HepG2 (cell line): ENCODE measurements around the gene U2AF2. TPM values are rescaled to one million over a fixed set of nuclear protein-coding genes. Genes with fewer than 3 reads are reported as not detected.
A peak's percentile ranks its signal among the peaks of the same experiment; 100 is the strongest.

ENCODE experiments used
- CREB1 ChIP-seq, 2 experiments: fragments of 450-650 bp in 1 of 2; IDR thresholded peaks; 2 replicates each; pipeline ENCODE4 v1.6.1; 2016 to 2017; ENCODE audit warnings: control low read depth in 1 of 2, mild to moderate bottlenecking in 1 of 2, missing compliant biosample characterization in 1 of 2, missing genetic modification characterization in 1 of 2
- FOXK1 ChIP-seq: sonication (generic); formaldehyde crosslinking; IDR thresholded peaks from 2 replicates; pipeline ENCODE4 v1.4.0; 2020; ENCODE audit warnings: low read depth, missing genetic modification reagents, borderline replicate concordance
- KLF16 ChIP-seq, 2 experiments: sonication (generic) in 1 of 2; formaldehyde crosslinking in 1 of 2; IDR thresholded peaks; 2 replicates each; pipeline versions ENCODE4 v1.6.1 to v1.8.0; 2016 to 2023; ENCODE audit warnings: missing genetic modification reagents in 2 of 2, missing compliant biosample characterization in 1 of 2
- RBM39 ChIP-seq: fragments of 200-400 bp; formaldehyde crosslinking; IDR thresholded peaks from one replicate; pipeline ENCODE4 v1.6.1; 2018; ENCODE audit warnings: antibody characterized with exemption, mild to moderate bottlenecking, low read depth, low read length; ENCODE audit not compliant: poor library complexity, severe bottlenecking
- REL ChIP-seq: sonication (generic); formaldehyde crosslinking; conservative IDR thresholded peaks from 2 replicates; pipeline ENCODE4 v1.8.0; 2022; ENCODE audit warnings: mild to moderate bottlenecking, missing genetic modification reagents, moderate library complexity
- ZNF549 ChIP-seq: sonication (generic); formaldehyde crosslinking; IDR thresholded peaks from 2 replicates; pipeline ENCODE4 v1.5.0; 2020; ENCODE audit warnings: missing genetic modification reagents
- polyA plus RNA-seq, 8 experiments: library from polyadenylated mRNA; depleted of rRNA in 3 of 8; stranded (reverse) in 7 of 8; unstranded in 1 of 8; fragments of >200 nt; fragmentation: Illumina TruSeq in 4 of 8; extraction: Trizol in 4 of 8; gene quantifications; 2 replicates each; pipeline versions ENCODE4 v1.2.1 to v1.2.3, GENCODE V29; 2011 to 2016; ENCODE audit warnings: low read depth in 4 of 8, missing spikeins in 1 of 8, mixed read lengths in 1 of 8; ENCODE audit not compliant: insufficient read depth in 1 of 8
- total RNA-seq, 5 experiments: library from RNA; depleted of rRNA; stranded (reverse); fragments of >200 nt; fragmentation: Illumina TruSeq; extraction: Trizol; gene quantifications; 2 replicates each; pipeline ENCODE4 v1.2.3, GENCODE V29; 2016; ENCODE audit warnings: low read depth in 1 of 5
- TF ChIP-seq, protein P1 (sequence below): sonication (generic); formaldehyde crosslinking; IDR thresholded peaks from one replicate; pipeline ENCODE4 v1.5.1; 2020; ENCODE audit warnings: mild to moderate bottlenecking, missing genetic modification reagents; ENCODE audit errors: not compliant biosample characterization
- TF ChIP-seq, protein P2 (sequence below): IDR thresholded peaks from 2 replicates; pipeline ENCODE4 v1.6.1; 2016; ENCODE audit warnings: low read depth
- TF ChIP-seq, protein P3 (sequence below): sonication (generic); formaldehyde crosslinking; IDR thresholded peaks from 2 replicates; pipeline ENCODE4 v1.4.0; 2020; ENCODE audit warnings: missing genetic modification reagents, borderline replicate concordance
- TF ChIP-seq, protein P4 (sequence below): IDR thresholded peaks from 2 replicates; pipeline ENCODE4 v1.6.1; 2016; ENCODE audit warnings: missing compliant biosample characterization, missing genetic modification reagents, borderline replicate concordance
- TF ChIP-seq, protein P5 (sequence below): sonication (generic); formaldehyde crosslinking; conservative IDR thresholded peaks from 2 replicates; pipeline ENCODE4 v1.8.0; 2022; ENCODE audit warnings: mild to moderate bottlenecking, moderate library complexity, missing genetic modification reagents

U2AF2 gene
- total and polyA plus RNA-seq, 2 of the 13 experiments (the other 11 are each of a cell fraction or from before 2014, with no cell fraction given): 84.3 to 124 TPM

DNA sequence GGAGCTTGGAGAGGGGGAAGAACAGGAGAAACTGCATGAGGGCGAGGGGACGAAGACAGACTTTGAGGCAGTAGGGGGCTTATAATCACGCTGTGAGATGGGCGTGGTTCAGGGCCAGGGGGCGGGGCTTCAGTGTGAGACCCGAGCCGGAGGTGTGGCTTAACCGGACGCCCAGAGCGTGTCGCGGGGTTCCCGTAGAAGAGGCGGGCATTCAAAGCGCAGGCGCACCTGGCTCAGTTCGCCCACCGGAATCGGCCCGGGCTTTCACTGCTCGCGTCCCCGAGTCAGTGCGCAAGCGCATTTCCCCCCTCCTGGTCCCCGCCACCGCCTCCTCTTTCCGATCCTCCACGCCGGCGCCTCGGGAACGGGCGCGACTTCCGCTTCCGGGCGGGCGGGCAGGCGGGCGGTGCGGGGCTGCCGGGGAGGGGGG lies 49.6 kb upstream of the U2AF2 start (continued):
- TF ChIP-seq, protein P1, sequence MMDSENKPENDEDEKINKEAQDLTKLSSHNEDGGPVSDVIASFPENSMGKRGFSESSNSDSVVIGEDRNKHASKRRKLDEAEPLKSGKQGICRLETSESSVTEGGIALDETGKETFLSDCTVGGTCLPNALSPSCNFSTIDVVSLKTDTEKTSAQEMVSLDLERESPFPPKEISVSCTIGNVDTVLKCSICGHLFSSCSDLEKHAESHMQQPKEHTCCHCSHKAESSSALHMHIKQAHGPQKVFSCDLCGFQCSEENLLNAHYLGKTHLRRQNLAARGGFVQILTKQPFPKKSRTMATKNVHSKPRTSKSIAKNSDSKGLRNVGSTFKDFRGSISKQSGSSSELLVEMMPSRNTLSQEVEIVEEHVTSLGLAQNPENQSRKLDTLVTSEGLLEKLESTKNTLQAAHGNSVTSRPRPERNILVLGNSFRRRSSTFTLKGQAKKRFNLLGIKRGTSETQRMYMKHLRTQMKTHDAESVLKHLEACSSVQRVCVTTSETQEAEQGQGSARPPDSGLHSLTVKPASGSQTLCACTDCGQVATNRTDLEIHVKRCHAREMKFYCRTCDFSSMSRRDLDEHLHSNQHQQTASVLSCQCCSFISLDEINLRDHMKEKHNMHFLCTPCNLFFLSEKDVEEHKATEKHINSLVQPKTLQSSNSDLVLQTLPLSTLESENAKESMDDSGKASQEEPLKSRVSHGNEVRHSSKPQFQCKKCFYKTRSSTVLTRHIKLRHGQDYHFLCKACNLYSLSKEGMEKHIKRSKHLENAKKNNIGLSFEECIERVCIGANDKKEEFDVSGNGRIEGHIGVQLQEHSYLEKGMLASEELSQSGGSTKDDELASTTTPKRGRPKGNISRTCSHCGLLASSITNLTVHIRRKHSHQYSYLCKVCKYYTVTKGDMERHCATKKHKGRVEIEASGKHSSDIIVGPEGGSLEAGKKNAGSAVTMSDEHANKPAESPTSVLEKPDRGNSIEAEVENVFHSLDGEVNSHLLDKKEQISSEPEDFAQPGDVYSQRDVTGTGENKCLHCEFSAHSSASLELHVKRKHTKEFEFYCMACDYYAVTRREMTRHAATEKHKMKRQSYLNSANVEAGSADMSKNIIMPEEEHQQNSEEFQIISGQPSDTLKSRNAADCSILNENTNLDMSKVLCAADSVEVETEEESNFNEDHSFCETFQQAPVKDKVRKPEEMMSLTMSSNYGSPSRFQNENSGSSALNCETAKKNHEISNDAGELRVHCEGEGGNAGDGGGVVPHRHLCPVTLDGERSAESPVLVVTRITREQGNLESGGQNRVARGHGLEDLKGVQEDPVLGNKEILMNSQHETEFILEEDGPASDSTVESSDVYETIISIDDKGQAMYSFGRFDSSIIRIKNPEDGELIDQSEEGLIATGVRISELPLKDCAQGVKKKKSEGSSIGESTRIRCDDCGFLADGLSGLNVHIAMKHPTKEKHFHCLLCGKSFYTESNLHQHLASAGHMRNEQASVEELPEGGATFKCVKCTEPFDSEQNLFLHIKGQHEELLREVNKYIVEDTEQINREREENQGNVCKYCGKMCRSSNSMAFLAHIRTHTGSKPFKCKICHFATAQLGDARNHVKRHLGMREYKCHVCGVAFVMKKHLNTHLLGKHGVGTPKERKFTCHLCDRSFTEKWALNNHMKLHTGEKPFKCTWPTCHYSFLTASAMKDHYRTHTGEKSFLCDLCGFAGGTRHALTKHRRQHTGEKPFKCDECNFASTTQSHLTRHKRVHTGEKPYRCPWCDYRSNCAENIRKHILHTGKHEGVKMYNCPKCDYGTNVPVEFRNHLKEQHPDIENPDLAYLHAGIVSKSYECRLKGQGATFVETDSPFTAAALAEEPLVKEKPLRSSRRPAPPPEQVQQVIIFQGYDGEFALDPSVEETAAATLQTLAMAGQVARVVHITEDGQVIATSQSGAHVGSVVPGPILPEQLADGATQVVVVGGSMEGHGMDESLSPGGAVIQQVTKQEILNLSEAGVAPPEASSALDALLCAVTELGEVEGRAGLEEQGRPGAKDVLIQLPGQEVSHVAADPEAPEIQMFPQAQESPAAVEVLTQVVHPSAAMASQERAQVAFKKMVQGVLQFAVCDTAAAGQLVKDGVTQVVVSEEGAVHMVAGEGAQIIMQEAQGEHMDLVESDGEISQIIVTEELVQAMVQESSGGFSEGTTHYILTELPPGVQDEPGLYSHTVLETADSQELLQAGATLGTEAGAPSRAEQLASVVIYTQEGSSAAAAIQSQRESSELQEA (CRISPR knock-in tag): no peak
- 0 out of 2 replicates have a peak, but pooled peaks have one; percentile 14 for TF ChIP-seq CREB1 (IDR thresholded peaks at IDR 0.05)
- no peak for TF ChIP-seq CREB1 (CRISPR knock-in tag; IDR thresholded peaks at IDR 0.05)
- TF ChIP-seq, protein P2, sequence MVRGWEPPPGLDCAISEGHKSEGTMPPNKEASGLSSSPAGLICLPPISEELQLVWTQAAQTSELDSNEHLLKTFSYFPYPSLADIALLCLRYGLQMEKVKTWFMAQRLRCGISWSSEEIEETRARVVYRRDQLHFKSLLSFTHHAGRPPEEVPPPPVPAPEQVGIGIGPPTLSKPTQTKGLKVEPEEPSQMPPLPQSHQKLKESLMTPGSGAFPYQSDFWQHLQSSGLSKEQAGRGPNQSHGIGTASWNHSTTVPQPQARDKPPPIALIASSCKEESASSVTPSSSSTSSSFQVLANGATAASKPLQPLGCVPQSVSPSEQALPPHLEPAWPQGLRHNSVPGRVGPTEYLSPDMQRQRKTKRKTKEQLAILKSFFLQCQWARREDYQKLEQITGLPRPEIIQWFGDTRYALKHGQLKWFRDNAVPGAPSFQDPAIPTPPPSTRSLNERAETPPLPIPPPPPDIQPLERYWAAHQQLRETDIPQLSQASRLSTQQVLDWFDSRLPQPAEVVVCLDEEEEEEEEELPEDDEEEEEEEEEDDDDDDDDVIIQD (CRISPR knock-in tag): 0 out of 2 replicates have a peak, but pooled peaks have one; percentile 41
- TF ChIP-seq RBM39: no peak
- TF ChIP-seq, protein P3, sequence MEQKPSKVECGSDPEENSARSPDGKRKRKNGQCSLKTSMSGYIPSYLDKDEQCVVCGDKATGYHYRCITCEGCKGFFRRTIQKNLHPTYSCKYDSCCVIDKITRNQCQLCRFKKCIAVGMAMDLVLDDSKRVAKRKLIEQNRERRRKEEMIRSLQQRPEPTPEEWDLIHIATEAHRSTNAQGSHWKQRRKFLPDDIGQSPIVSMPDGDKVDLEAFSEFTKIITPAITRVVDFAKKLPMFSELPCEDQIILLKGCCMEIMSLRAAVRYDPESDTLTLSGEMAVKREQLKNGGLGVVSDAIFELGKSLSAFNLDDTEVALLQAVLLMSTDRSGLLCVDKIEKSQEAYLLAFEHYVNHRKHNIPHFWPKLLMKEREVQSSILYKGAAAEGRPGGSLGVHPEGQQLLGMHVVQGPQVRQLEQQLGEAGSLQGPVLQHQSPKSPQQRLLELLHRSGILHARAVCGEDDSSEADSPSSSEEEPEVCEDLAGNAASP (CRISPR knock-in tag): no peak
- TF ChIP-seq, protein P4, sequence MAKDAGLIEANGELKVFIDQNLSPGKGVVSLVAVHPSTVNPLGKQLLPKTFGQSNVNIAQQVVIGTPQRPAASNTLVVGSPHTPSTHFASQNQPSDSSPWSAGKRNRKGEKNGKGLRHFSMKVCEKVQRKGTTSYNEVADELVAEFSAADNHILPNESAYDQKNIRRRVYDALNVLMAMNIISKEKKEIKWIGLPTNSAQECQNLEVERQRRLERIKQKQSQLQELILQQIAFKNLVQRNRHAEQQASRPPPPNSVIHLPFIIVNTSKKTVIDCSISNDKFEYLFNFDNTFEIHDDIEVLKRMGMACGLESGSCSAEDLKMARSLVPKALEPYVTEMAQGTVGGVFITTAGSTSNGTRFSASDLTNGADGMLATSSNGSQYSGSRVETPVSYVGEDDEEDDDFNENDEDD: peak; percentile 58; the same call in 1 of the 2 replicates
- TF ChIP-seq FOXK1 (CRISPR knock-in tag): peak; percentile 57; the same call in 1 of the 2 replicates
- TF ChIP-seq REL (CRISPR knock-in tag): no peak
- no peak for TF ChIP-seq ZNF549
- TF ChIP-seq, protein P5, sequence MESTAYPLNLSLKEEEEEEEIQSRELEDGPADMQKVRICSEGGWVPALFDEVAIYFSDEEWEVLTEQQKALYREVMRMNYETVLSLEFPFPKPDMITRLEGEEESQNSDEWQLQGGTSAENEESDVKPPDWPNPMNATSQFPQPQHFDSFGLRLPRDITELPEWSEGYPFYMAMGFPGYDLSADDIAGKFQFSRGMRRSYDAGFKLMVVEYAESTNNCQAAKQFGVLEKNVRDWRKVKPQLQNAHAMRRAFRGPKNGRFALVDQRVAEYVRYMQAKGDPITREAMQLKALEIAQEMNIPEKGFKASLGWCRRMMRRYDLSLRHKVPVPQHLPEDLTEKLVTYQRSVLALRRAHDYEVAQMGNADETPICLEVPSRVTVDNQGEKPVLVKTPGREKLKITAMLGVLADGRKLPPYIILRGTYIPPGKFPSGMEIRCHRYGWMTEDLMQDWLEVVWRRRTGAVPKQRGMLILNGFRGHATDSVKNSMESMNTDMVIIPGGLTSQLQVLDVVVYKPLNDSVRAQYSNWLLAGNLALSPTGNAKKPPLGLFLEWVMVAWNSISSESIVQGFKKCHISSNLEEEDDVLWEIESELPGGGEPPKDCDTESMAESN (CRISPR knock-in tag): 0 out of 2 replicates have a peak, but pooled peaks have one; percentile 29
- 0 out of 4 replicates have a peak, but pooled peaks of 1 of the 2 experiments have one; percentile 39 for TF ChIP-seq KLF16 (CRISPR knock-in tag; IDR thresholded peaks at IDR 0.05)
